HUES48 (cell line): ENCODE data around the gene PKP3.

ENCODE experiments used
- H3K27ac ChIP-seq: one replicate; pipeline ENCODE4 v1.7.0; 2013; ENCODE audit warnings: low read depth, low read length, inconsistent platforms
- H3K27me3 ChIP-seq: 2 replicates; pipeline ENCODE4 v1.6.1; 2013; ENCODE audit warnings: mild to moderate bottlenecking, low read length; ENCODE audit not compliant: control insufficient read depth, insufficient read depth
- H3K36me3 ChIP-seq: 2 replicates; pipeline ENCODE4 v1.6.1; 2013; ENCODE audit warnings: low read length; ENCODE audit not compliant: control insufficient read depth, insufficient read depth
- H3K4me1 ChIP-seq: 2 replicates; pipeline ENCODE4 v1.6.1; 2013; ENCODE audit warnings: mild to moderate bottlenecking, low read length; ENCODE audit not compliant: control insufficient read depth, insufficient read depth
- H3K4me3 ChIP-seq: 2 replicates; pipeline ENCODE4 v1.5.1; 2013; ENCODE audit warnings: mild to moderate bottlenecking, low read depth, low read length
- H3K9ac ChIP-seq: 2 replicates; pipeline ENCODE4 v1.6.1; 2013; ENCODE audit warnings: mild to moderate bottlenecking, low read depth, low read length, moderate library complexity
- H3K9me3 ChIP-seq: 2 replicates; pipeline ENCODE4 v1.6.1; 2013; ENCODE audit warnings: low read length; ENCODE audit not compliant: control insufficient read depth, insufficient read depth

The PKP3 gene

GRCh38 chr11:403021-403760 is 9.2 kb downstream of the PKP3 start:
- Histone ChIP-seq H3K27me3 (no peaks in the 10 kb centered on the region), H3K27ac (no peak overlapping the region), H3K36me3 (peaks cover 14% of the 10 kb centered on the region), H3K4me1 (no peaks in the 10 kb centered on the region), H3K9ac (no peak overlapping the region), H3K4me3 (no peak overlapping the region), H3K9me3 (no peaks in the 10 kb centered on the region)

- H3K9ac ChIP-seq = no peak overlapping the region
- H3K9me3 ChIP-seq = no peaks in the 10 kb centered on the region
- H3K4me1 ChIP-seq = no peaks in the 10 kb centered on the region
- H3K36me3 ChIP-seq = peaks cover 14% of the 10 kb centered on the region
- H3K27ac ChIP-seq = no peak overlapping the region
- no peaks in the 10 kb centered on the region for H3K27me3 ChIP-seq
- no peak overlapping the region for H3K4me3 ChIP-seq
Observed at GRCh38 chr11:403761-404431, 9.9 kb downstream of the PKP3 start.

GRCh38 chr11:404551-405264 is 10.7 kb downstream of the PKP3 start:
- no peak overlapping the region for H3K4me3 ChIP-seq
- H3K36me3 ChIP-seq = peaks cover 14% of the 10 kb centered on the region
- no peaks in the 10 kb centered on the region for H3K27me3 ChIP-seq
- no peak overlapping the region for H3K27ac ChIP-seq
- H3K9me3 ChIP-seq = no peaks in the 10 kb centered on the region
- H3K4me1 ChIP-seq = no peaks in the 10 kb centered on the region
- H3K9ac ChIP-seq = no peak overlapping the region

GRCh38 chr11:405323-405953 is 11.4 kb downstream of the PKP3 start:
- no peaks in the 10 kb centered on the region for H3K4me1 ChIP-seq
- no peaks in the 10 kb centered on the region for H3K27me3 ChIP-seq
- H3K4me3 ChIP-seq = no peak overlapping the region
- no peak overlapping the region for H3K27ac ChIP-seq
- H3K9me3 ChIP-seq = no peaks in the 10 kb centered on the region
- peaks cover 10% of the 10 kb centered on the region for H3K36me3 ChIP-seq
- H3K9ac ChIP-seq = no peak overlapping the region

GRCh38 chr11:405954-406795 is 12.2 kb downstream of the PKP3 start:
- peaks cover 10% of the 10 kb centered on the region for H3K36me3 ChIP-seq
- H3K4me1 ChIP-seq = no peaks in the 10 kb centered on the region
- no peak overlapping the region for H3K9ac ChIP-seq
- H3K4me3 ChIP-seq = peak overlapping the region; percentile 58
- H3K9me3 ChIP-seq = no peaks in the 10 kb centered on the region
- no peaks in the 10 kb centered on the region for H3K27me3 ChIP-seq
- H3K27ac ChIP-seq = no peak overlapping the region

- no peaks in the 10 kb centered on the region for H3K4me1 ChIP-seq
- H3K27ac ChIP-seq = peak overlapping the region; percentile 55
- H3K4me3 ChIP-seq = peak overlapping the region; percentile 58
Observed at GRCh38 chr11:406796-407650, 13.0 kb downstream of the PKP3 start.

GRCh38 chr11:407651-408123 is 13.7 kb downstream of the PKP3 start:
- Histone ChIP-seq H3K9ac (no peak overlapping the region), H3K4me3 (peak overlapping the region; percentile 30; the same call in 1 of the 2 replicates), H3K4me1 (no peaks in the 10 kb centered on the region), H3K9me3 (no peaks in the 10 kb centered on the region), H3K27me3 (no peaks in the 10 kb centered on the region), H3K27ac (no peak overlapping the region), H3K36me3 (peaks cover 10% of the 10 kb centered on the region)

More at GRCh38 chr11:406796-407650, 13.0 kb downstream of the PKP3 start:
- Histone ChIP-seq H3K9ac (no peak overlapping the region), H3K27me3 (no peaks in the 10 kb centered on the region), H3K36me3 (peaks cover 10% of the 10 kb centered on the region), H3K9me3 (no peaks in the 10 kb centered on the region)

GRCh38 chr11:408154-409007 is 14.4 kb downstream of the PKP3 start:
- Histone ChIP-seq H3K4me1 (no peaks in the 10 kb centered on the region), H3K27me3 (no peaks in the 10 kb centered on the region), H3K9ac (no peak overlapping the region), H3K36me3 (peaks cover 10% of the 10 kb centered on the region), H3K4me3 (no peak overlapping the region), H3K9me3 (no peaks in the 10 kb centered on the region), H3K27ac (no peak overlapping the region)

- Histone ChIP-seq H3K9me3 (no peaks in the 10 kb centered on the region), H3K27ac (no peak overlapping the region), H3K27me3 (no peaks in the 10 kb centered on the region), H3K4me3 (no peak overlapping the region), H3K9ac (no peak overlapping the region), H3K36me3 (peaks cover 3% of the 10 kb centered on the region; the same call in 1 of the 2 replicates), H3K4me1 (no peaks in the 10 kb centered on the region)
Observed at GRCh38 chr11:409008-409599, 15.1 kb downstream of the PKP3 start.
